WTC11 (cell line): ENCODE data around the gene LUC7L3. TPM values are rescaled to one million over a fixed set of nuclear protein-coding genes. Genes with fewer than 3 reads are reported as not detected.

Source experiments
- ATAC-seq: fragments of 200-7000 bp; cut with Tn5 transposase; 2 replicates; pipeline ENCODE4 v1.10.0; 2021; ENCODE audit warnings: mild to moderate bottlenecking, moderate library complexity
- CTCF ChIA-PET: fragments of 300-600 bp; sonication (Branson Sonifier 250); formaldehyde crosslinking; loops from one replicate; lab custom pipeline; 2021; ENCODE audit warnings: antibody characterized with exemption; lab: Charles Lee
- POLR2A ChIA-PET: fragments of 350-600 bp; sonication (Branson Sonifier 250); formaldehyde crosslinking; loops from one replicate; lab custom pipeline; 2021; ENCODE audit warnings: antibody characterized with exemption; lab: Charles Lee
- DNase-seq: peaks from one replicate; pipeline ENCODE4 v3.0.0; 2021; ENCODE audit warnings: low spot score
- H3K27ac Mint-ChIP-seq: 2 replicates; pipeline ENCODE4 v1.8.0; 2021; ENCODE audit warnings: mixed read lengths
- H3K27me3 Mint-ChIP-seq: 2 replicates; pipeline ENCODE4 v1.8.0; 2021; ENCODE audit warnings: low read depth, mild to moderate bottlenecking, moderate library complexity, mixed read lengths
- H3K36me3 Mint-ChIP-seq: 2 replicates; pipeline ENCODE4 v1.8.0; 2021; ENCODE audit warnings: mixed read lengths
- H3K4me1 Mint-ChIP-seq: 2 replicates; pipeline ENCODE4 v1.8.0; 2022; ENCODE audit warnings: mixed read lengths
- H3K4me3 Mint-ChIP-seq: 2 replicates; pipeline ENCODE4 v1.8.0; 2021; ENCODE audit warnings: mild to moderate bottlenecking, moderate library complexity, mixed read lengths
- H3K9me3 Mint-ChIP-seq: 2 replicates; pipeline ENCODE4 v1.8.0; 2021; ENCODE audit warnings: mixed read lengths
- ARID4B ChIP-seq: sonication (generic); formaldehyde crosslinking; IDR thresholded peaks from 2 replicates; pipeline ENCODE4 v1.8.0; 2023; ENCODE audit warnings: missing genetic modification reagents, mild to moderate bottlenecking, borderline replicate concordance
- CBFB ChIP-seq: sonication (generic); formaldehyde crosslinking; IDR thresholded peaks from 2 replicates; pipeline ENCODE4 v1.8.1; 2022; ENCODE audit warnings: mild to moderate bottlenecking, low read depth, missing genetic modification reagents
- CDX4 ChIP-seq: fragments of 250-450 bp; sonication (Bioruptor Pico); IDR thresholded peaks from 2 replicates; pipeline ENCODE4 v1.9.0; 2021; ENCODE audit warnings: moderate library complexity, mild to moderate bottlenecking, inconsistent platforms, borderline replicate concordance
- CREM ChIP-seq: sonication (generic); formaldehyde crosslinking; IDR thresholded peaks from 2 replicates; pipeline ENCODE4 v1.8.1; 2022; ENCODE audit warnings: mild to moderate bottlenecking, missing genetic modification reagents, moderate library complexity
- E2F5 ChIP-seq: sonication (generic); formaldehyde crosslinking; IDR thresholded peaks from 2 replicates; pipeline ENCODE4 v1.8.1; 2022; ENCODE audit warnings: mild to moderate bottlenecking, moderate library complexity, missing genetic modification reagents
- EMX1 ChIP-seq: fragments of 250-450 bp; sonication (Bioruptor Pico); IDR thresholded peaks from 2 replicates; pipeline ENCODE4 v1.8.0; 2021; ENCODE audit warnings: mild to moderate bottlenecking
- FOXP1 ChIP-seq: sonication (generic); formaldehyde crosslinking; IDR thresholded peaks from 2 replicates; pipeline ENCODE4 v1.8.0; 2022; ENCODE audit warnings: missing genetic modification reagents, mild to moderate bottlenecking, moderate library complexity, borderline replicate concordance
- GRHL2 ChIP-seq: fragments of 250-450 bp; sonication (Bioruptor Pico); IDR thresholded peaks from 2 replicates; pipeline ENCODE4 v1.8.0; 2022; ENCODE audit warnings: mild to moderate bottlenecking, moderate library complexity; ENCODE audit not compliant: insufficient replicate concordance, severe bottlenecking
- IRF2 ChIP-seq: sonication (generic); formaldehyde crosslinking; IDR thresholded peaks from 2 replicates; pipeline ENCODE4 v1.8.0; 2022; ENCODE audit warnings: low read depth, missing genetic modification reagents, borderline replicate concordance
- NFE2L1 ChIP-seq: sonication (generic); formaldehyde crosslinking; IDR thresholded peaks from 2 replicates; pipeline ENCODE4 v1.8.1; 2023; ENCODE audit warnings: missing genetic modification reagents
- OVOL2 ChIP-seq: fragments of 250-450 bp; sonication (Bioruptor Pico); IDR thresholded peaks from 2 replicates; pipeline ENCODE4 v1.9.0; 2021; ENCODE audit warnings: mild to moderate bottlenecking, borderline replicate concordance
- PRDM15 ChIP-seq: sonication (generic); formaldehyde crosslinking; IDR thresholded peaks from 2 replicates; pipeline ENCODE4 v1.8.0; 2022; ENCODE audit warnings: missing genetic modification reagents
- SMAD3 ChIP-seq: sonication (generic); formaldehyde crosslinking; IDR thresholded peaks from 2 replicates; pipeline ENCODE4 v1.8.0; 2022; ENCODE audit warnings: missing genetic modification reagents, mild to moderate bottlenecking, borderline replicate concordance
- TEAD1 ChIP-seq: sonication (generic); formaldehyde crosslinking; IDR thresholded peaks from 2 replicates; pipeline ENCODE4 v1.8.0; 2022; ENCODE audit warnings: mild to moderate bottlenecking, missing genetic modification reagents
- USF2 ChIP-seq: sonication (generic); formaldehyde crosslinking; IDR thresholded peaks from 2 replicates; pipeline ENCODE4 v1.8.1; 2023; ENCODE audit warnings: mild to moderate bottlenecking, missing genetic modification reagents, moderate library complexity
- ZNF532 ChIP-seq: fragments of 250-450 bp; sonication (Bioruptor Pico); IDR thresholded peaks from 2 replicates; pipeline ENCODE4 v1.9.0; 2021; ENCODE audit warnings: mild to moderate bottlenecking, borderline replicate concordance
- ZSCAN18 ChIP-seq: fragments of 250-450 bp; sonication (Bioruptor Pico); IDR thresholded peaks from 2 replicates; pipeline ENCODE4 v2.1.2; 2022; ENCODE audit warnings: mild to moderate bottlenecking, moderate library complexity
- total RNA-seq: library from RNA; stranded (reverse); gene quantifications from 3 replicates; pipeline ENCODE4 v1.2.3, GENCODE V29; 2021

LUC7L3 gene
- total RNA-seq, 1 experiment from 2014 or later, result 190 TPM

- TF ChIP-seq SMAD3 (CRISPR knock-in tag) (no peak), TEAD1 (CRISPR knock-in tag) (no peak), NFE2L1 (CRISPR knock-in tag) (no peak), ZNF532 (CRISPR knock-in tag) (no peak), FOXP1 (CRISPR knock-in tag) (no peak), EMX1 (CRISPR knock-in tag) (no peak)
These were observed 12.4 kb downstream of the LUC7L3 start (continued) for GRCh38 chr17:50731575-50732460.

- Mint-ChIP-seq H3K4me3 (no peak overlapping the region), H3K27me3 (no peaks in the 10 kb centered on the region), H3K4me1 (peaks cover 3% of the 10 kb centered on the region), H3K9me3 (no peaks in the 10 kb centered on the region), H3K27ac (peak overlapping the region; percentile 90), H3K36me3 (peaks cover 33% of the 10 kb centered on the region)
- ATAC-seq (no peak), DNase-seq (no peak)
- CTCF ChIA-PET, result no interaction called here
- no peak for TF ChIP-seq IRF2 (CRISPR knock-in tag)
- TF ChIP-seq ZSCAN18, result no peak
- TF ChIP-seq GRHL2 (CRISPR knock-in tag), result no peak
- TF ChIP-seq CDX4 (CRISPR knock-in tag), result no peak
- TF ChIP-seq OVOL2 (CRISPR knock-in tag), result no peak
- TF ChIP-seq USF2 (CRISPR knock-in tag), result no peak
- no peak for TF ChIP-seq PRDM15 (CRISPR knock-in tag)
- no peak for TF ChIP-seq ARID4B (CRISPR knock-in tag)
- no peak for TF ChIP-seq CBFB
- TF ChIP-seq SMAD3 (CRISPR knock-in tag), result no peak
- no peak for TF ChIP-seq CREM
- TF ChIP-seq E2F5 (CRISPR knock-in tag), result no peak
- POLR2A ChIA-PET, result no interaction called here
These were observed 15.9 kb downstream of the LUC7L3 start for GRCh38 chr17:50735287-50735686.
